ENCODE data around the gene APOA5. TPM values are rescaled to one million over a fixed set of nuclear protein-coding genes. Genes with fewer than 3 reads are reported as not detected.

Gene APOA5
- total and polyA plus RNA-seq, 2 of the 8 experiments (the other 6 are each of a cell fraction or from before 2014, with no cell fraction given) = 0.08 to 0.15 TPM

GRCh38 chr11:116836632-116836991, 44.9 kb upstream of the APOA5 start (continued):
- TF ChIP-seq EZH2 (IDR thresholded peaks at IDR 0.05; ENCODE audit: low read depth, low read length, severe bottlenecking) (no peak), RAD21 (IDR thresholded peaks at IDR 0.05 in 1 of 2, conservative IDR thresholded peaks at IDR 0.05 in 1 of 2; ENCODE audit: low read depth in 2 of 2, low read length in 2 of 2) (no peak)

Data from H1 (cell line).